Esophagus muscularis mucosa (tissue), 4 donors: ENCODE measurements around the gene IGF1R. TPM values are rescaled to one million over a fixed set of nuclear protein-coding genes. Genes with fewer than 3 reads are reported as not detected.

Experiments
- DNase-seq: peaks from one replicate; pipeline ENCODE4 v3.0.0-alpha.2; 2017; ENCODE audit errors: extremely low spot score
- H3K27ac ChIP-seq, 4 donors: fragments of 200-600 bp; sonication (generic); replicated peaks in 1 of 4; 1 replicate in 3 of 4; 2 replicates in 1 of 4; pipeline ENCODE4 v1.5.1; 2016 to 2019; ENCODE audit warnings: mild to moderate bottlenecking in 1 of 4
- H3K27me3 ChIP-seq, 4 donors: fragments of 200-600 bp; sonication (generic); one replicate each; pipeline versions ENCODE4 v1.5.1 to v1.6.0; 2016 to 2019
- H3K36me3 ChIP-seq, 4 donors: fragments of 200-600 bp; sonication (generic); one replicate each; pipeline ENCODE4 v1.5.1; 2016 to 2019
- H3K4me1 ChIP-seq, 4 donors: fragments of 200-600 bp; sonication (generic); one replicate each; pipeline ENCODE4 v1.5.1; 2016 to 2019
- H3K4me3 ChIP-seq, 4 donors: fragments of 200-600 bp; sonication (generic); 1 replicate in 2 of 4; 2 replicates in 2 of 4; pipeline ENCODE4 v1.5.1; 2016 to 2019; ENCODE audit warnings: mild to moderate bottlenecking in 4 of 4, moderate library complexity in 1 of 4
- H3K9me3 ChIP-seq, 4 donors: fragments of 200-600 bp; sonication (generic); 1 replicate in 3 of 4; 2 replicates in 1 of 4; pipeline ENCODE4 v1.5.1; 2016 to 2019
- EP300 ChIP-seq: sonication (generic); formaldehyde crosslinking; IDR thresholded peaks from one replicate; pipeline ENCODE4 v1.6.1; 2017; ENCODE audit warnings: antibody characterized with exemption
- POLR2A ChIP-seq: fragments of 450-650 bp; IDR thresholded peaks from one replicate; pipeline ENCODE4 v1.6.1; 2017; ENCODE audit warnings: antibody characterized with exemption, moderate library complexity, mild to moderate bottlenecking, low read depth
- POLR2AphosphoS5 ChIP-seq, 2 donors: sonication (generic); formaldehyde crosslinking; IDR thresholded peaks; one replicate each; pipeline ENCODE4 v1.6.1; 2017; ENCODE audit warnings: antibody characterized with exemption in 2 of 2
- WGBS: methylation state at CpG from one replicate; pipeline ENCODE4 v1.1.5; 2018; 5-methylcytosine and 5-hydroxymethylcytosine counted together
- intact Hi-C: fragments of 100-400 bp; cut with DNase I; formaldehyde crosslinking; loops from one replicate; pipeline ENCODE4 v1.15.1; 2023
- total RNA-seq, 4 donors: library from RNA; depleted of rRNA; stranded (reverse); fragments of >200 nt; gene quantifications; one replicate each; pipeline versions ENCODE4 v1.1.0 to v1.2.1, GENCODE V29; 2016
- TF ChIP-seq, protein P1 (sequence below), 3 experiments: fragments of 200-600 bp in 2 of 3; fragments of 450-650 bp in 1 of 3; sonication (generic) in 2 of 3; IDR thresholded peaks; one replicate each; pipeline ENCODE4 v1.5.1; 2017 to 2019; ENCODE audit warnings: antibody characterized with exemption in 3 of 3, mild to moderate bottlenecking in 2 of 3, moderate library complexity in 1 of 3

Gene IGF1R
- total RNA-seq, 4 donors from 2014 or later: 33.6 to 95.3 (median 49.7) TPM

DNA sequence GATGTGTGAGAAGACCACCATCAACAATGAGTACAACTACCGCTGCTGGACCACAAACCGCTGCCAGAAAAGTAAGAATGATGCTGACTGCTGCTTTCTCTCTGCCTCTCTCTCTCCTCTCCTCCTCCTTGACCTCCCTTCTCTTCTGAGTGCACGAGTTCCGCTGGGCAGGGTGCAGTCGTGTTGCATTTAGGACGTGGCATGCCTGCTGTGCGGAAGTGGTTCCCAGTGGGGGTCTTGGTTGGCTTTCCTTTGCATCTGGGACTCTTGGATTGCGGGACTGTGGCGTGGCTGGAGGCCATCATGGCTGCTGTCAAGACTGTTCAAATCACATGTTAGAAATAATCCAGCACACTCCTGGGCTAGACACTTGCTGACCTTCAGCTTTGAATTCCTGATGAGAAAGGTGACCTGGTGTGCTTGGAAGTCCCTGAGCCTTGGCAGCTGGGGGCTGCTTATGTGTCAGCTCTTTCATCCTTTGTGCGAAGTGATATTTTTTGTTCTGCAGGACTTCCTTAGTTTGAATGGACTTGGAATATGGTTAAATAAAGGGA, 59.8 kb downstream of the IGF1R start:
- no peaks in the 10 kb centered on the region for H3K27me3 ChIP-seq
- H3K27ac ChIP-seq: no peak overlapping the region
- DNase-seq: no peak
- peaks cover 42 to 64% (median 46%) of the 10 kb centered on the region in 4 donors for H3K4me1 ChIP-seq
- TF ChIP-seq EP300: no peak
- no peak for TF ChIP-seq POLR2A
- TF ChIP-seq, protein P1, sequence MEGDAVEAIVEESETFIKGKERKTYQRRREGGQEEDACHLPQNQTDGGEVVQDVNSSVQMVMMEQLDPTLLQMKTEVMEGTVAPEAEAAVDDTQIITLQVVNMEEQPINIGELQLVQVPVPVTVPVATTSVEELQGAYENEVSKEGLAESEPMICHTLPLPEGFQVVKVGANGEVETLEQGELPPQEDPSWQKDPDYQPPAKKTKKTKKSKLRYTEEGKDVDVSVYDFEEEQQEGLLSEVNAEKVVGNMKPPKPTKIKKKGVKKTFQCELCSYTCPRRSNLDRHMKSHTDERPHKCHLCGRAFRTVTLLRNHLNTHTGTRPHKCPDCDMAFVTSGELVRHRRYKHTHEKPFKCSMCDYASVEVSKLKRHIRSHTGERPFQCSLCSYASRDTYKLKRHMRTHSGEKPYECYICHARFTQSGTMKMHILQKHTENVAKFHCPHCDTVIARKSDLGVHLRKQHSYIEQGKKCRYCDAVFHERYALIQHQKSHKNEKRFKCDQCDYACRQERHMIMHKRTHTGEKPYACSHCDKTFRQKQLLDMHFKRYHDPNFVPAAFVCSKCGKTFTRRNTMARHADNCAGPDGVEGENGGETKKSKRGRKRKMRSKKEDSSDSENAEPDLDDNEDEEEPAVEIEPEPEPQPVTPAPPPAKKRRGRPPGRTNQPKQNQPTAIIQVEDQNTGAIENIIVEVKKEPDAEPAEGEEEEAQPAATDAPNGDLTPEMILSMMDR (IDR thresholded peaks at IDR 0.05): no peak
- intact Hi-C loops: no loop called here
- H3K9me3 ChIP-seq: peaks cover 0 to 11% (median 3%) of the 10 kb centered on the region in 4 donors
- no peak overlapping the region for H3K4me3 ChIP-seq
- 89% methylated on average over 8 of the region's 10 CpGs for WGBS
- H3K36me3 ChIP-seq: peaks cover 7 to 25% (median 10%) of the 10 kb centered on the region in 4 donors

DNA sequence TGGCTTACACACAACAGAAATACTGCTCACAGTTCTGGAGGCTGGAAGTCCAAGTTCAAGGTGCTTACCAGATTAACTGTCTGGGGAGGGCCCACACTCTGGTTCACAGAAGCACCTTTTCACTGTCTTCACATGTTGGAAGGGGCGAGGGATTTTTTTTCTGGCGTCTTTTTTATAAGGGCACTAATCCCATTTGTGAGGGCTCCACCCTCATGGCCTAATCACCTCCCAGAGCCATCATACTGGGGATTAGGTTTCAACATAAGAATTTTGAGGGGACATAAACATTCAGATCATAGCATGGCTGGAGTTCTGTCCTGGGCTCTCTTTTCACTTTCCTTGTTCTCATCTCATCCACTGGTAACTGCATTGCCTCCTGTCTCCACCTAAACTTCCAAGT, 63.5 kb downstream of the IGF1R start:
- DNase-seq: no peak
- Histone ChIP-seq H3K27ac (no peak overlapping the region), H3K27me3 (no peaks in the 10 kb centered on the region), H3K4me3 (no peak overlapping the region), H3K9me3 (peaks cover 0 to 11% (median 3%) of the 10 kb centered on the region in 4 donors), H3K36me3 (peaks cover 7 to 25% (median 10%) of the 10 kb centered on the region in 4 donors), H3K4me1 (peaks cover 55 to 72% (median 58%) of the 10 kb centered on the region in 4 donors)
- WGBS: 96% methylated on average over 2 of the region's 2 CpGs
- TF ChIP-seq POLR2A (no peak), EP300 (no peak), POLR2AphosphoS5 (IDR thresholded peaks at IDR 0.05) (no peak)
- TF ChIP-seq, protein P1 (IDR thresholded peaks at IDR 0.05): no peak
- intact Hi-C loops: no loop called here

DNA sequence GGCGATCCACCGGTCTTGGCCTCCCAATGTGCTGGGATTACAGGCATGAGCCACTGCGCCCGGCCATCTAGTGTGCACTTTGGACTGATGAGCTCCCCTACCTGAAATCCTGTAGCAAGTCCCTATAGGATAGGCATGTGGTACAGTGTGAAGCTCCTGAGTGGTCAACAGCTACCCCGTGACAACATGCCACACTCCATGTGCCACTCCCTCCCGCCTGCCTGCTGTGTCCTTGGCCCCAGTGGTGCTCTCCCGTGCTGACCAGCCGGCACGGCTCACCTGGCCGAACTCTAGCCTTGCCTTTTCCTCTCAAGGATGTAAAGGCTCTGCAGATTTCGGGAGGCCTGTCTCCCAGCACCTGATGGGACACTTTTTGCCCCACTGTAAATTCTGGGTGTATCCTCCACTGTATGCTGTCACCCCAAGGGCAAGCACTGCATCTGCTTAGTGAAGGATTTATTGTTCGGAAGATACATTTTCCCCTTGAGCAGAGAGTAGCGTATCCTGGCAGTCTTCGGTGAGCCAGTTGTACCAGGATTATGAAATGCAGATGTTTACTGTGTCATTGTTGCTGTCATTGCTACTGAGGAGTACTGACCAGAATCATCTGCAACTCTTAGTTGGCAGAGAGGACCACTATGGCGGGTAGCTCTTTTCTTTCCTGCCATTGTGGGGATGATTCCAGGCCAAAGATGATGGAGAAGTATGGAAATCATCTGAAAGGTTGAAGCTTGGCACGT, 64.7 kb downstream of the IGF1R start:
- Histone ChIP-seq H3K27me3 (no peaks in the 10 kb centered on the region), H3K36me3 (peaks cover 1 to 15% (median 3%) of the 10 kb centered on the region in 4 donors), H3K4me1 (peaks cover 64 to 80% (median 65%) of the 10 kb centered on the region in 4 donors), H3K4me3 (no peak overlapping the region), H3K27ac (peak overlapping the region in 1 of 4 donors; percentile 43), H3K9me3 (peaks cover 0 to 11% (median 3%) of the 10 kb centered on the region in 4 donors)
- TF ChIP-seq POLR2AphosphoS5 (IDR thresholded peaks at IDR 0.05) (no peak), POLR2A (no peak)
- TF ChIP-seq, protein P1 (IDR thresholded peaks at IDR 0.05): no peak
- intact Hi-C loops: no loop called here
- no peak for DNase-seq
- WGBS: 94% methylated on average over 16 of the region's 16 CpGs

DNA sequence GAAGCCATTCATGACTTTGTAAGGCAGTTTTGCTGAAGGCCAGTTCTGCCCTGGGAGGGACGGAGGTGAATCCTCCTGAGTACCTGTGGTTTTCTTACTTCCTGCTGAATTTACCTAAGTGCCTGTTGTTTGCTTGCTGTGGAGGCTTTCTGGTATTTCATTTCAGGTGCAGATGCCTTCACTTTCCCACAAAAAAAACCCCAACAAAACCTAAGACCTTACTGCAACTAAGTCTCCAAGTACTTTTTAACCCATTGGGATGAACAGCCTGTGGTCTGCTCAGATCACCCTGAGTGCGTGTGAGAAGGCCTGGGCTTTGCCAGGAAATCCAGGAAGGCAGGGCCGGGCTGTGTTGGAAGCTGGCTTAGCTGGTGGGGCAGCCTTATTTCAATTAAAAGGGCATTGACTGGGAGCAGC, 65.3 kb downstream of the IGF1R start:
- no peaks in the 10 kb centered on the region for H3K27me3 ChIP-seq
- H3K4me1 ChIP-seq: peaks cover 64 to 80% (median 65%) of the 10 kb centered on the region in 4 donors
- DNase-seq: no peak
- no peak for TF ChIP-seq POLR2A
- TF ChIP-seq, protein P1 (IDR thresholded peaks at IDR 0.05): no peak
- TF ChIP-seq EP300: no peak
- TF ChIP-seq POLR2AphosphoS5 (IDR thresholded peaks at IDR 0.05): no peak
- intact Hi-C loops: no loop called here
- H3K9me3 ChIP-seq: peaks cover 0 to 11% (median 3%) of the 10 kb centered on the region in 4 donors
- H3K27ac ChIP-seq: peak overlapping the region in 3 of 4 donors; percentile 1 to 43 (median 14)
- WGBS: 62% methylated on average over 3 of the region's 3 CpGs
- peaks cover 0 to 12% (median 0%) of the 10 kb centered on the region in 4 donors for H3K36me3 ChIP-seq
- H3K4me3 ChIP-seq: no peak overlapping the region
